ENCODE data around the gene GET3.
A peak's percentile ranks its signal among the peaks of the same experiment; 100 is the strongest.
"Not testable (repeated sequence)": the region's sequence is repeated elsewhere in the genome, so short reads cannot be mapped to it uniquely, and the experiment has no call there.

Gene GET3

DNA sequence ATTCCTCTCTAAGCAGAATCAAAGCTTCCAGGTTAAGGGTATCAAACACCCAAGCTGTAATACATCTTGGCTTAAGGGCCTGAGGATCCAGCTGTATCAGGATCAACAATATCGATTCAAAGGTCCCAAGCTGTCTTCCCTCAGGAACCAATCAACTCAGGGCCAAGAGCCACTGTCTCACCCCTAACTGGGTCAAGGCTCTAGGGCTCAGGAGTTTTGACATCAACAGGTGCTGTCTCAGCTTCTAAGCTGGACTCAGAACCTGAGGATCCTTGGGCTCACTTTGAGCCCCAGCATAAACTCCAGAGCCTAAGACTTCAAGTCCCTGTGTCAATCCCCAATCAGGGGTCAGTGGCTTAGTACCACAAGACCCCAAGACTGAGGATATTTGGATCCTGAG, 41.8 kb upstream of the GET3 start:
- no peak for ATAC-seq (ENCODE audit: insufficient read depth, low read depth)
- 0 out of 2 replicates have a peak overlapping the region, but pooled peaks have one; percentile 1 for H2AFZ ChIP-seq (ENCODE audit: low read depth, low read length)

DNA sequence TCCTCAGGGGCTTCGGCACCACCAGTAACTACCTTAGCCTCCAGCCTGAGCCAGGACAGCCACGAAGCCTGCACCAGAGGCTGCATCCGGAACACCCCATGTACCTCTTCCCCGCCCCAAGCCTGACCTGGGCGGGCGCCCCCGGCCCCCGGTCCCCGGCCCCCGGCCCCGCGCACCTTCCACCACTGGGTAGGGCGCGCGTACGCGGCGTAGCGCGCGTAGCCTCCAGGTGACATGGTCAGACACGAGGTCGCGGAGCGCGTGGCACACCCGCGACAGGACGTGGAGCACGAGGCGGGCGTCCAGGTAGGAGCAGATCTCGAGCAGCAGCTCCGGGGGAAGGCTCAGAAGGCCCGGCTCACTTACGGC, 41.3 kb upstream of the GET3 start:
- H2AFZ ChIP-seq (ENCODE audit: low read depth, low read length): peak overlapping the region; percentile 90
- H3K4me1 ChIP-seq (ENCODE audit: insufficient read depth, low read length): peaks cover 44% of the 10 kb centered on the region
- peak overlapping the region; percentile 84 to 98 for H3K4me3 ChIP-seq (ENCODE audit: low read depth in 1 of 2, low read length in 2 of 2)
- peak overlapping the region; percentile 86 for H3K27ac ChIP-seq (ENCODE audit: low read length)
- ATAC-seq (ENCODE audit: insufficient read depth, low read depth) (peak; percentile 20; the same call in 2 of the 3 replicates), DNase-seq (peak; percentile 25)
- TF ChIP-seq CTCF (IDR thresholded peaks at IDR 0.05; ENCODE audit: borderline replicate concordance, extremely low read depth, low read length, poor library complexity, severe bottlenecking): no peak
- TF ChIP-seq EZH2 (IDR thresholded peaks at IDR 0.05; ENCODE audit: borderline replicate concordance, low read depth, low read length, severe bottlenecking): no peak
- 0 out of 2 replicates have a peak, but pooled peaks cover under 1% of the 10 kb centered on the region for H4K20me1 ChIP-seq (ENCODE audit: insufficient read depth, low read length)
- H3K4me2 ChIP-seq (ENCODE audit: insufficient read depth, low read length): peak overlapping the region; percentile 90
- H3K36me3 ChIP-seq (ENCODE audit: insufficient read depth, low read length): peaks cover 26% of the 10 kb centered on the region
- no peaks in the 10 kb centered on the region for H3K27me3 ChIP-seq (ENCODE audit: insufficient read depth, low read length, poor library complexity)
- H3K9me3 ChIP-seq (ENCODE audit: insufficient read depth, low read length, severe bottlenecking): no peaks in the 10 kb centered on the region
- peak overlapping the region; percentile 80 for H3K9ac ChIP-seq (ENCODE audit: low read depth, low read length)
- H3K79me2 ChIP-seq (ENCODE audit: insufficient read depth, low read length): peaks cover 9% of the 10 kb centered on the region; the same call in 1 of the 2 replicates

More for the DNA sequence above, 41.8 kb upstream of the GET3 start:
- no peaks in the 10 kb centered on the region for H3K27me3 ChIP-seq (ENCODE audit: insufficient read depth, low read length, poor library complexity)
- peaks cover 44% of the 10 kb centered on the region for H3K4me1 ChIP-seq (ENCODE audit: insufficient read depth, low read length)
- DNase-seq: no peak
- no peaks in the 10 kb centered on the region for H3K9me3 ChIP-seq (ENCODE audit: insufficient read depth, low read length, severe bottlenecking)
- H3K4me2 ChIP-seq (ENCODE audit: insufficient read depth, low read length): peak overlapping the region; percentile 90
- TF ChIP-seq EZH2 (IDR thresholded peaks at IDR 0.05; ENCODE audit: borderline replicate concordance, low read depth, low read length, severe bottlenecking) (no peak), CTCF (IDR thresholded peaks at IDR 0.05; ENCODE audit: borderline replicate concordance, extremely low read depth, low read length, poor library complexity, severe bottlenecking) (no peak)
- no peaks in the 10 kb centered on the region; the same call in 1 of the 2 replicates for H4K20me1 ChIP-seq (ENCODE audit: insufficient read depth, low read length)
- peak overlapping the region; percentile 80 for H3K9ac ChIP-seq (ENCODE audit: low read depth, low read length)
- H3K36me3 ChIP-seq (ENCODE audit: insufficient read depth, low read length): peaks cover 21% of the 10 kb centered on the region
- H3K79me2 ChIP-seq (ENCODE audit: insufficient read depth, low read length): peaks cover 9% of the 10 kb centered on the region; the same call in 1 of the 2 replicates
- H3K27ac ChIP-seq (ENCODE audit: low read length): no peak overlapping the region
- H3K4me3 ChIP-seq (ENCODE audit: low read depth in 1 of 2, low read length in 2 of 2): peak overlapping the region; percentile 84 to 98; a peak in 3 of 4 replicates

- H4K20me1 ChIP-seq (ENCODE audit: insufficient read depth, low read length): 0 out of 2 replicates have a peak, but pooled peaks cover 5% of the 10 kb centered on the region
- H3K79me2 ChIP-seq (ENCODE audit: insufficient read depth, low read length): peaks cover 9% of the 10 kb centered on the region; the same call in 1 of the 2 replicates
- H3K9ac ChIP-seq (ENCODE audit: low read depth, low read length): peak within 1 kb of the TSS; percentile 80
- H3K9me3 ChIP-seq (ENCODE audit: insufficient read depth, low read length, severe bottlenecking): no peaks in the 10 kb centered on the region
- peak within 1 kb of the TSS; percentile 90 for H2AFZ ChIP-seq (ENCODE audit: low read depth, low read length)
- no peaks in the 10 kb centered on the region for H3K27me3 ChIP-seq (ENCODE audit: insufficient read depth, low read length, poor library complexity)
- H3K4me2 ChIP-seq (ENCODE audit: insufficient read depth, low read length): peak within 1 kb of the TSS; percentile 90
- H3K4me3 ChIP-seq (ENCODE audit: low read depth in 1 of 2, low read length in 2 of 2): peak within 1 kb of the TSS; percentile 84 to 98
- peak within 1 kb of the TSS; percentile 86 for H3K27ac ChIP-seq (ENCODE audit: low read length)
- ATAC-seq (ENCODE audit: insufficient read depth, low read depth): peak; percentile 92
- TF ChIP-seq EZH2 (IDR thresholded peaks at IDR 0.05; ENCODE audit: borderline replicate concordance, low read depth, low read length, severe bottlenecking) (no peak), CTCF (IDR thresholded peaks at IDR 0.05; ENCODE audit: borderline replicate concordance, extremely low read depth, low read length, poor library complexity, severe bottlenecking) (peak; percentile 9)
- H3K36me3 ChIP-seq (ENCODE audit: insufficient read depth, low read length): peaks cover 33% of the 10 kb centered on the region
- peak; percentile 97 for DNase-seq
- H3K4me1 ChIP-seq (ENCODE audit: insufficient read depth, low read length): peaks cover 44% of the 10 kb centered on the region
Observed at GRCh38 chr19:12696366-12697335, 40.6 kb upstream of the GET3 start, which contains the start of gene FBXW9. TSS of gene FBXW9 (minus strand) at chr19:12696631. CDS start at chr19:12696581, 50 bp downstream.

GRCh38 chr19:12697425-12697824, 39.9 kb upstream of the GET3 start:
- H4K20me1 ChIP-seq (ENCODE audit: insufficient read depth, low read length); H3K79me2 ChIP-seq (ENCODE audit: insufficient read depth, low read length); ATAC-seq (ENCODE audit: insufficient read depth, low read depth); H3K9me3 ChIP-seq (ENCODE audit: insufficient read depth, low read length, severe bottlenecking); H2AFZ ChIP-seq (ENCODE audit: low read depth, low read length); H3K27ac ChIP-seq (ENCODE audit: low read length); DNase-seq; H3K27me3 ChIP-seq (ENCODE audit: insufficient read depth, low read length, poor library complexity): not testable (repeated sequence)
- Histone ChIP-seq H3K36me3 (ENCODE audit: insufficient read depth, low read length) (peaks cover 40% of the 10 kb centered on the region), H3K4me1 (ENCODE audit: insufficient read depth, low read length) (peaks cover 44% of the 10 kb centered on the region), H3K9ac (ENCODE audit: low read depth, low read length) (peak overlapping the region; percentile 80), H3K4me3 (ENCODE audit: low read depth in 1 of 2, low read length in 2 of 2) (peak overlapping the region; percentile 84 to 98; a peak in 3 of 4 replicates), H3K4me2 (ENCODE audit: insufficient read depth, low read length) (peak overlapping the region; percentile 90)

Data from DND-41 (cell line).